Measurements from ENCODE around the gene SF3B2. TPM values are rescaled to one million over a fixed set of nuclear protein-coding genes. Genes with fewer than 3 reads are reported as not detected.

SF3B2 gene
- total RNA-seq, 3 donors from 2014 or later, result 368 to 384 (median 376) TPM

GRCh38 chr11:66032957-66033735, 19.0 kb upstream of the SF3B2 start:
- no peak for ATAC-seq
- Mint-ChIP-seq H3K4me3 (no peak overlapping the region), H3K4me1 (ENCODE audit: low read depth) (no peaks in the 10 kb centered on the region), H3K27me3 (ENCODE audit: low read depth) (no peaks in the 10 kb centered on the region), H3K36me3 (ENCODE audit: insufficient read depth) (no peaks in the 10 kb centered on the region), H3K9me3 (no peaks in the 10 kb centered on the region)
- no peak for DNase-seq

- ATAC-seq (no peak), DNase-seq (no peak)
- no peak overlapping the region for H3K4me3 Mint-ChIP-seq
Observed at GRCh38 chr11:66035653-66036333, 16.4 kb upstream of the SF3B2 start.

GRCh38 chr11:66036334-66036710, 15.8 kb upstream of the SF3B2 start:
- H3K27me3 Mint-ChIP-seq (ENCODE audit: low read depth), result peaks cover 2% of the 10 kb centered on the region
- ATAC-seq (no peak), DNase-seq (no peak)
- no peak overlapping the region for H3K4me3 Mint-ChIP-seq
- H3K4me1 Mint-ChIP-seq (ENCODE audit: low read depth), result no peaks in the 10 kb centered on the region
- no peaks in the 10 kb centered on the region for H3K9me3 Mint-ChIP-seq
- no peaks in the 10 kb centered on the region for H3K36me3 Mint-ChIP-seq (ENCODE audit: insufficient read depth)

More at GRCh38 chr11:66035653-66036333, 16.4 kb upstream of the SF3B2 start:
- no peaks in the 10 kb centered on the region for H3K36me3 Mint-ChIP-seq (ENCODE audit: insufficient read depth)
- H3K9me3 Mint-ChIP-seq, result no peaks in the 10 kb centered on the region
- H3K4me1 Mint-ChIP-seq (ENCODE audit: low read depth), result no peaks in the 10 kb centered on the region
- peaks cover 2% of the 10 kb centered on the region for H3K27me3 Mint-ChIP-seq (ENCODE audit: low read depth)

- no peaks in the 10 kb centered on the region for H3K9me3 Mint-ChIP-seq
- no peaks in the 10 kb centered on the region for H3K4me1 Mint-ChIP-seq (ENCODE audit: low read depth)
- H3K36me3 Mint-ChIP-seq (ENCODE audit: insufficient read depth), result no peaks in the 10 kb centered on the region
- no peak overlapping the region for H3K4me3 Mint-ChIP-seq
- ATAC-seq (no peak), DNase-seq (no peak)
- H3K27me3 Mint-ChIP-seq (ENCODE audit: low read depth), result peaks cover 2% of the 10 kb centered on the region
Observed at GRCh38 chr11:66037327-66037726, 14.8 kb upstream of the SF3B2 start.

GRCh38 chr11:66039765-66040164, 12.4 kb upstream of the SF3B2 start:
- Mint-ChIP-seq H3K27me3 (ENCODE audit: low read depth) (peaks cover 2% of the 10 kb centered on the region), H3K36me3 (ENCODE audit: insufficient read depth) (no peaks in the 10 kb centered on the region), H3K4me1 (ENCODE audit: low read depth) (peaks cover 4% of the 10 kb centered on the region), H3K4me3 (no peak overlapping the region), H3K9me3 (no peaks in the 10 kb centered on the region)
- ATAC-seq (no peak), DNase-seq (no peak)

GRCh38 chr11:66042227-66042995, 9.8 kb upstream of the SF3B2 start:
- DNase-seq, result no peak
- H3K4me1 Mint-ChIP-seq (ENCODE audit: low read depth), result peaks cover 12% of the 10 kb centered on the region
- H3K4me3 Mint-ChIP-seq, result no peak overlapping the region
- H3K27me3 Mint-ChIP-seq (ENCODE audit: low read depth), result peaks cover 2% of the 10 kb centered on the region
- H3K36me3 Mint-ChIP-seq (ENCODE audit: insufficient read depth), result no peaks in the 10 kb centered on the region
- ATAC-seq, result no peak
- no peaks in the 10 kb centered on the region for H3K9me3 Mint-ChIP-seq

GRCh38 chr11:66042996-66043906, 8.9 kb upstream of the SF3B2 start:
- Mint-ChIP-seq H3K4me1 (ENCODE audit: low read depth) (peaks cover 12% of the 10 kb centered on the region), H3K36me3 (ENCODE audit: insufficient read depth) (no peaks in the 10 kb centered on the region), H3K4me3 (no peak overlapping the region), H3K27me3 (ENCODE audit: low read depth) (peaks cover 5% of the 10 kb centered on the region), H3K9me3 (no peaks in the 10 kb centered on the region)
- no peak for DNase-seq
- no peak for ATAC-seq

- peak overlapping the region; percentile 4 for H3K4me3 Mint-ChIP-seq
- DNase-seq (no peak), ATAC-seq (peak; percentile 68 to 82)
- H3K27me3 Mint-ChIP-seq (ENCODE audit: low read depth), result peaks cover 3% of the 10 kb centered on the region
- no peaks in the 10 kb centered on the region for H3K36me3 Mint-ChIP-seq (ENCODE audit: insufficient read depth)
- H3K4me1 Mint-ChIP-seq (ENCODE audit: low read depth), result peaks cover 17% of the 10 kb centered on the region
- no peaks in the 10 kb centered on the region for H3K9me3 Mint-ChIP-seq
Observed at GRCh38 chr11:66044757-66045156, 7.4 kb upstream of the SF3B2 start.

- Mint-ChIP-seq H3K9me3 (no peaks in the 10 kb centered on the region), H3K36me3 (ENCODE audit: insufficient read depth) (no peaks in the 10 kb centered on the region), H3K4me1 (ENCODE audit: low read depth) (peaks cover 18% of the 10 kb centered on the region), H3K4me3 (peak overlapping the region; percentile 16), H3K27me3 (ENCODE audit: low read depth) (peaks cover 3% of the 10 kb centered on the region)
- ATAC-seq (peak; percentile 88 to 93), DNase-seq (peak; percentile 85)
Observed at GRCh38 chr11:66045177-66045639, 7.0 kb upstream of the SF3B2 start.

GRCh38 chr11:66046901-66047300, 5.3 kb upstream of the SF3B2 start:
- Mint-ChIP-seq H3K9me3 (no peaks in the 10 kb centered on the region), H3K4me1 (ENCODE audit: low read depth) (peaks cover 27% of the 10 kb centered on the region), H3K36me3 (ENCODE audit: insufficient read depth) (no peaks in the 10 kb centered on the region), H3K27me3 (ENCODE audit: low read depth) (peaks cover 3% of the 10 kb centered on the region), H3K4me3 (no peak overlapping the region)
- ATAC-seq (no peak), DNase-seq (no peak)

- DNase-seq, result no peak
Observed at GRCh38 chr11:66047541-66048365, 4.4 kb upstream of the SF3B2 start.

GRCh38 chr11:66048547-66049323, 3.4 kb upstream of the SF3B2 start, which contains the start of gene GAL3ST3:
GAL3ST3 (minus strand) TSS chr11:66049161; CDS start chr11:66045415, 3,746 bp downstream.
- ATAC-seq (no peak), DNase-seq (no peak)
- Mint-ChIP-seq H3K4me1 (ENCODE audit: low read depth) (peaks cover 36% of the 10 kb centered on the region), H3K9me3 (no peaks in the 10 kb centered on the region), H3K27me3 (ENCODE audit: low read depth) (peaks cover 3% of the 10 kb centered on the region), H3K36me3 (ENCODE audit: insufficient read depth) (peaks cover 11% of the 10 kb centered on the region), H3K4me3 (no peak within 1 kb of the TSS)

More at GRCh38 chr11:66047541-66048365, 4.4 kb upstream of the SF3B2 start:
- ATAC-seq, result no peak
- Mint-ChIP-seq H3K4me3 (no peak overlapping the region), H3K36me3 (ENCODE audit: insufficient read depth) (peaks cover 6% of the 10 kb centered on the region), H3K27me3 (ENCODE audit: low read depth) (peaks cover 3% of the 10 kb centered on the region), H3K4me1 (ENCODE audit: low read depth) (peaks cover 31% of the 10 kb centered on the region), H3K9me3 (no peaks in the 10 kb centered on the region)

All from activated T-cell treated with anti-CD3 and anti-CD28 coated beads, Interleukin-2, amount 50 U/mL, for 4 hours (primary cell).